ENCODE data around the gene YIPF1.

GRCh38 chr1:53936430-53936829 lies 46.8 kb upstream of the YIPF1 start:
- TF ChIP-seq CTCF (IDR thresholded peaks at IDR 0.05) (no peak), POLR2A (IDR thresholded peaks at IDR 0.05) (no peak)
